IPS-NIHi11 (cell line): ENCODE measurements around the gene IZUMO4.
"Not testable (repeated sequence)": the region's sequence is repeated elsewhere in the genome, so short reads cannot be mapped to it uniquely, and the experiment has no call there.

Experiments used
- DNase-seq: peaks from one replicate; pipeline ENCODE4 v3.0.0; 2012; ENCODE audit warnings: mixed read lengths, low spot score

Gene IZUMO4

GRCh38 chr19:2080336-2080988, 16.3 kb upstream of the IZUMO4 start:
- DNase-seq: no peak

DNA sequence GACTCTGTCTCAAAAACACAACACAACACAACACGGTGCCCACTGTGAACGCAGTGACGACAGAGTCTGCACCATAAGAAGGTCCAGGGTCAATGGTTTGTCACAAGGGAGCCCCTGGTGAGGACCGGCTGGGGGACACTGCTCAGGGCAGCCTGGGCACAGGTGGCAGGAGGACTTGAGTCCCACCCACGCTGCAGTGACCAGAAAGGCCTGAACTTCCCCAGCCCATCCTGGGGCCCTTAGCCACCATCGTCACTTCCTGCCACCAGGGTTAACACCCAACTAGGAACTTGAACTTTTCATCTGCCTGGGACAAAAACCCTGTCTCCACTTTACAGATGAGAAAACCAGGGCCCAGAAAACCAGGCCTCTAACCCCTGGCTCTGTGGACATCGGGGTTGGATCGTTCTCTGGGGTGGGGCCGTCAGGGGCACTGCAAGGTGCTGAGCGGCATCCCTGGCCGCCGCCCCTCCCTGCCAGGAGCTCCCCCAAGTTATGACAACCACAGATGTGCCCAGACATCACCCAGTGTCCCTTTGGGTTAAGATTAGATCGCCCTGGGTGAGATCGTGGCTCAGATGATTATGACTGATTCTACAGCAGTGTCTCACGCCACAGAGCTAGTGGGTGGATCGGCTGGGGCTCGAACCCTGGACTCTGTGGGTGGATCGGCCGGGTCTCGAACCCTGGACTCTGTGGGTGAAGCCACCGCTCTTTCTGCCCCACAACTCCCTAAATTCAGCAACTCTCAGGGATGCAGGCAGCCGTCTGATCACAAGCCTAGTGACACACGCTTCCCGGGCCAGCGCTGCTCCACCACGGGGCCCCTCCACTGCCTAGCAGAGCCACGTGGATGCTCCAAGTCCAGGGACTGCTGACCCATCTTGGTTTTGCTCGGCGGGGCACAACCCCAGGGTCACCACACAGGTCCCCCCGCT, 14.6 kb upstream of the IZUMO4 start:
- no peak for DNase-seq

GRCh38 chr19:2083174-2083854, 13.4 kb upstream of the IZUMO4 start:
- DNase-seq: no peak

GRCh38 chr19:2084993-2085720, 11.6 kb upstream of the IZUMO4 start:
- no peak for DNase-seq

DNA sequence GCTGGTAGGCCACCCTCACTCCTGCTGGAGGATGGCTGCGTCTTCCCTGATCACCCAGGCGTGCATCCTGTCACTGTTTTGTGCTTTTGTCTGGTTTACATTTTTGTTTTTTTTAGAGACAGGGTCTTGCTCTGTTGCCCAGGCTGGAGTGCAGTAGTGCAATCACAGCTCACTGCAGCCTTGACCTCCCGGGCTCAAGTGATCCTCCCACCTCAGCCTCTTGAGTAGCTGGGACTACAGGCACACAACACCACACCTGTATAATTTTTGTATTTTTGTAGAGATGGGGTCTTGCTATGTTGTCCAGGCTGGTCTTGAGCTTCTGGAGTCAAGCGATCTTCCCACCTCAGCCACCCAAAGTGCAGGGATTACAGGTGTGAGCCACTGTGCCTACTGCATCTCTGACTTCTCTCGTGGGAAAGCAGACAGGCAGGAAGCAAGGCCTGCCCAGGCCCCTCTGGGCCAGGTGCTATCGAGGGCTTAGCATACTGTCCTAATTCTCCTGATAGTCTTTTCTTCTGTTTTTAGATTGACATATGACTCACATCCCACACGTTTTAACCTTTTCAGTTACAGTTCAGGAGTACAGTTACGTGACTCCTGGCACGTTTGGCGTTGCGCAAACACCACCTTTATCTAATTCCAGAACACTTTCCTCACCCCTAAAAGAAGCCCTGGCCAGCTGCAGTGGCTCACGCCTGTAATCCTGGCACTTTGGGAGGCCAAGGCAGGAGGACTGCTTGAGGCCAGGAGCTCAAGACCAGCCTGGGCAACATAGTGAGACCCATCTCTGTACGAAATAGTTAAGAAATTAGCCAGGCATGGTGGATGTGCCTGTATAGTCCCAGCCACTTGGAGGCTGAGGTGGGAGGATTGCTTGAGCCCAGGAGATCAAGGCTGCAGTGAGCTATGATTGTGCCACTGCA, 9.8 kb upstream of the IZUMO4 start:
- DNase-seq: not testable (repeated sequence)

- DNase-seq: no peak
Measured at GRCh38 chr19:2087621-2088100, 9.1 kb upstream of the IZUMO4 start.

DNA sequence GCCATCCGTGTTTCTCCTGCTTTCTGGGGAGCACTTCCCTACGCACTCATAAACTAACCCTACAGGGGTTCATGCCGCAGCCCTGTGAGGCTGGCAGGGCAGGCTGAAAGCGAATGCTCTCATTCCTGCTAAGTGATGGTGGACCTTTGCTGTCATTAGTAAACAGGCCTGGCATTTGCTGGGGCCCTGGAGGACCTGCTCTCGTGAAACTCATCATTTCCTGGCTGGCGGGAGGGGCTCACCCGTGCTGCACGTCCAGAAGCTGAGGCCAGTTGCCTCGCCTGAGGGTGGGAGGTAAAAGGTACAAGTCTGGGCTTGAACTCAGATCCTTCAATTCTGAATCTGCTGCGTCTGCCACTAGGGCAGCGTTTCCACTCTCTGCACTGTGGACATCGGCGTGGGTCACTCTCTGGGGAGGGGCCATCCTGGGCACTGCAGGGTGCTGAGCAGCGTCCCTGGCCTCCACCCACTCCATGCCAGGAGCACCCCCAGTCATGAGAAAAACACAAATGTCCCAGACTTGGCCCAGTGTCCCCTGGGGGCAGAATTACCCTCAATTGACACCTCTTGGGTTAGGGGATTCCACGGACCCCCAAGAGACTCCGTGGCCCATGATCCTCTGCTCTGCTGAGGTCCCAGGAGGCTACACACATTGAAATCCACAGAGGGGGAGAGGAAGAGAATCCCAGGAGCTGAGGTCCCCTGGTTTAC, 7.6 kb upstream of the IZUMO4 start:
- DNase-seq: no peak

DNA sequence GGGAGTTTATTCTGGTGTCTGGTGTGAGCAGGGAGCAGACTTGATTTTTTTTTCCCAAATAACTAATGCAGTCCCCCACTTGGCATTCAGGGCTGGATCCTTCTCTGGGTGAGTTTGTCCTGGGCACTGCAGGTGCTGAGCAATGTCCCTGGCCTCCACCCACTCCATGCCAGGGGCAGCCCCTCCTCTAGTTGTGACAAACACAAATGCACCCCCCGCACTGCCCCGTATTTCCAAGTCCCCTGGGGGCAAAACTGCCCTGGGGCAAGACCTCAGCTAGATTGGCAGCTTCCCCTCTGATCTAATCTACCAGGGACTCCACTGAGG, 7.0 kb upstream of the IZUMO4 start:
- no peak for DNase-seq

- DNase-seq: not testable (repeated sequence)
Measured at GRCh38 chr19:2091926-2092525, 4.7 kb upstream of the IZUMO4 start.

- peak; percentile 91 for DNase-seq
Measured at GRCh38 chr19:2096034-2096479, 658 bp upstream of the IZUMO4 start, which contains the start of gene MOB3A. MOB3A (minus strand) TSS chr19:2096326; CDS start chr19:2078560, 17,766 bp downstream.

- DNase-seq: no peak
Measured at GRCh38 chr19:2097203-2097885, 629 bp downstream of the IZUMO4 start.

- DNase-seq: no peak
Measured at GRCh38 chr19:2097886-2098327, 1.2 kb downstream of the IZUMO4 start.

- DNase-seq: no peak
Measured at GRCh38 chr19:2099054-2099501, 2.4 kb downstream of the IZUMO4 start.

DNA sequence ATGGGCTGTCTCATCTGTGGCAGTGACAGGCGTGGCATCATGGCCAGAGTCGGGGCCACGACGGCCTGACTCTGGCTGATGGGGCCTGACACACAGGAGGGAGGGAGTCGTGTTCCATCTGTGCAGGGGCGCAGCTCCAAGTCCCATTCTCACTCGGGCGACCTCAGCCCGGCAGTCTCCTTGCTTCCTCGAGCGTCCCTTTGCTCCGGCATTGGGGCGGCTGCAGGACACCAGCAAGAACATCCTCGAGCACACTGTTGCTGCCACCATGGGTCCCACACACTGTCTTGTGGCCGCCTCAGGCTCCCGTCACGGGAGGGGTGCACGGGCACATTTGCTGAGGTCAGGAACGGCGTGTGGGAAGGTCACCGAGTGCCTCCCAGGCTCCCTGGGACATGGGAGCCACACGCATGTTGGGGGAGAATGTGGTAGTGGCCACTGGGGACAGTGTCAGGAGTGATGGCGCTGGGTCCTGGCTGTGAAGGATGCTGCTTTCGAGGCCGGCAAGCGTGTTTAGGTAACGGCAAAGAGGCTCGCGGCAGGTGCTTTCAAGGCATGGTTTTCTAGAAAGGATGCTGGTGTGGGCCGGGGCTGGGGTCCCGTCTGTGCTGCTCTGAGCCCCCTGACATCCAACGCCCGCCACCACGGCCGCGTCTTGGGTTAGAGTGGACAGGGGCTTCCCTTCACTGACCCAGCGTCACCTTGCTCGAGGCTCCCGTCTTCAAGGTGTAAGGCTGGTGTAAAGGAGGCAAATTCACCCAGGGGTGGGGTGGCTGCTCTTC, 3.4 kb downstream of the IZUMO4 start:
- DNase-seq: no peak

- no peak for DNase-seq
Measured at GRCh38 chr19:2100719-2101061, 4.0 kb downstream of the IZUMO4 start.

- DNase-seq: no peak
Measured at GRCh38 chr19:2101417-2102335, 5.0 kb downstream of the IZUMO4 start.
